ENCODE data around the gene CBLN2. TPM values are rescaled to one million over a fixed set of nuclear protein-coding genes. Genes with fewer than 3 reads are reported as not detected.

Gene CBLN2
- total and polyA plus RNA-seq, 2 of the 13 experiments (the other 11 are each of a cell fraction or from before 2014, with no cell fraction given) = not detected

- TF ChIP-seq ZNF512B (CRISPR knock-in tag; IDR thresholded peaks at IDR 0.05; ENCODE audit: borderline replicate concordance) = peak; percentile 83; the same call in 1 of the 2 replicates
- TF ChIP-seq MYPOP (CRISPR knock-in tag; IDR thresholded peaks at IDR 0.05) = peak; percentile 98
- TF ChIP-seq TFAP4 (IDR thresholded peaks at IDR 0.05; ENCODE audit: borderline replicate concordance, low read depth) = peak; percentile 12; the same call in 1 of the 2 replicates
- TF ChIP-seq POGK (CRISPR knock-in tag; conservative IDR thresholded peaks at IDR 0.05) = no peak
- peak; percentile 72; the same call in 1 of the 2 replicates for TF ChIP-seq KDM2A (CRISPR knock-in tag; IDR thresholded peaks at IDR 0.05; ENCODE audit: borderline replicate concordance, low read depth)
- TF ChIP-seq ZMYM3 (CRISPR knock-in tag; IDR thresholded peaks at IDR 0.05) = no peak
- TF ChIP-seq PRDM10 (CRISPR knock-in tag; IDR thresholded peaks at IDR 0.05; ENCODE audit: low read depth) = peak; percentile 59; the same call in 1 of the 2 replicates
- peak; percentile 85 for TF ChIP-seq RAD21 (CRISPR knock-in tag; IDR thresholded peaks at IDR 0.05)
- TF ChIP-seq HNRNPLL (IDR thresholded peaks at IDR 0.05; ENCODE audit: low read depth, low read length, poor library complexity, severe bottlenecking) = peak; percentile 97
- TF ChIP-seq SALL1 (CRISPR knock-in tag; IDR thresholded peaks at IDR 0.05) = no peak
- TF ChIP-seq KLF16 (CRISPR knock-in tag; IDR thresholded peaks at IDR 0.05) = 0 out of 4 replicates have a peak, but pooled peaks of 1 of the 2 experiments have one; percentile 25
- TF ChIP-seq ZNF382 (CRISPR knock-in tag; IDR thresholded peaks at IDR 0.05; ENCODE audit: borderline replicate concordance) = no peak
- TF ChIP-seq MAFK (conservative IDR thresholded peaks at IDR 0.05 in 1 of 2, IDR thresholded peaks at IDR 0.05 in 1 of 2; ENCODE audit: low read length in 2 of 2) = no peak
- TF ChIP-seq ZNF800 (CRISPR knock-in tag; IDR thresholded peaks at IDR 0.05) = peak; percentile 86
These were observed at the start of gene CBLN2 (continued) for GRCh38 chr18:72544092-72544886.
